Measurements from ENCODE around the gene FAM241A.

GRCh38 chr4:112168719-112169500, 23.7 kb downstream of the FAM241A start:
- TF ChIP-seq TGIF2 (CRISPR knock-in tag; IDR thresholded peaks at IDR 0.05) (no peak), HMGXB4 (CRISPR knock-in tag; IDR thresholded peaks at IDR 0.05; ENCODE audit: borderline replicate concordance in 1 of 2, low read depth in 1 of 2) (no peak), PHF8 (CRISPR knock-in tag; IDR thresholded peaks at IDR 0.05) (no peak), MXI1 (IDR thresholded peaks at IDR 0.05; ENCODE audit: borderline replicate concordance, low read depth, low read length) (no peak), CTCF (CRISPR knock-in tag; IDR thresholded peaks at IDR 0.05) (no peak)
- TF ChIP-seq, protein P1, sequence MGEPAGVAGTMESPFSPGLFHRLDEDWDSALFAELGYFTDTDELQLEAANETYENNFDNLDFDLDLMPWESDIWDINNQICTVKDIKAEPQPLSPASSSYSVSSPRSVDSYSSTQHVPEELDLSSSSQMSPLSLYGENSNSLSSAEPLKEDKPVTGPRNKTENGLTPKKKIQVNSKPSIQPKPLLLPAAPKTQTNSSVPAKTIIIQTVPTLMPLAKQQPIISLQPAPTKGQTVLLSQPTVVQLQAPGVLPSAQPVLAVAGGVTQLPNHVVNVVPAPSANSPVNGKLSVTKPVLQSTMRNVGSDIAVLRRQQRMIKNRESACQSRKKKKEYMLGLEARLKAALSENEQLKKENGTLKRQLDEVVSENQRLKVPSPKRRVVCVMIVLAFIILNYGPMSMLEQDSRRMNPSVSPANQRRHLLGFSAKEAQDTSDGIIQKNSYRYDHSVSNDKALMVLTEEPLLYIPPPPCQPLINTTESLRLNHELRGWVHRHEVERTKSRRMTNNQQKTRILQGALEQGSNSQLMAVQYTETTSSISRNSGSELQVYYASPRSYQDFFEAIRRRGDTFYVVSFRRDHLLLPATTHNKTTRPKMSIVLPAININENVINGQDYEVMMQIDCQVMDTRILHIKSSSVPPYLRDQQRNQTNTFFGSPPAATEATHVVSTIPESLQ (CRISPR knock-in tag; conservative IDR thresholded peaks at IDR 0.05), result no peak
- TF ChIP-seq, protein P2, sequence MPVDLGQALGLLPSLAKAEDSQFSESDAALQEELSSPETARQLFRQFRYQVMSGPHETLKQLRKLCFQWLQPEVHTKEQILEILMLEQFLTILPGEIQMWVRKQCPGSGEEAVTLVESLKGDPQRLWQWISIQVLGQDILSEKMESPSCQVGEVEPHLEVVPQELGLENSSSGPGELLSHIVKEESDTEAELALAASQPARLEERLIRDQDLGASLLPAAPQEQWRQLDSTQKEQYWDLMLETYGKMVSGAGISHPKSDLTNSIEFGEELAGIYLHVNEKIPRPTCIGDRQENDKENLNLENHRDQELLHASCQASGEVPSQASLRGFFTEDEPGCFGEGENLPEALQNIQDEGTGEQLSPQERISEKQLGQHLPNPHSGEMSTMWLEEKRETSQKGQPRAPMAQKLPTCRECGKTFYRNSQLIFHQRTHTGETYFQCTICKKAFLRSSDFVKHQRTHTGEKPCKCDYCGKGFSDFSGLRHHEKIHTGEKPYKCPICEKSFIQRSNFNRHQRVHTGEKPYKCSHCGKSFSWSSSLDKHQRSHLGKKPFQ (CRISPR knock-in tag; IDR thresholded peaks at IDR 0.05; ENCODE audit: insufficient replicate concordance), result no peak
- TF ChIP-seq, protein P3, sequence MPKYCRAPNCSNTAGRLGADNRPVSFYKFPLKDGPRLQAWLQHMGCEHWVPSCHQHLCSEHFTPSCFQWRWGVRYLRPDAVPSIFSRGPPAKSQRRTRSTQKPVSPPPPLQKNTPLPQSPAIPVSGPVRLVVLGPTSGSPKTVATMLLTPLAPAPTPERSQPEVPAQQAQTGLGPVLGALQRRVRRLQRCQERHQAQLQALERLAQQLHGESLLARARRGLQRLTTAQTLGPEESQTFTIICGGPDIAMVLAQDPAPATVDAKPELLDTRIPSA (CRISPR knock-in tag; IDR thresholded peaks at IDR 0.05; ENCODE audit: borderline replicate concordance), result no peak
- TF ChIP-seq, protein P4, sequence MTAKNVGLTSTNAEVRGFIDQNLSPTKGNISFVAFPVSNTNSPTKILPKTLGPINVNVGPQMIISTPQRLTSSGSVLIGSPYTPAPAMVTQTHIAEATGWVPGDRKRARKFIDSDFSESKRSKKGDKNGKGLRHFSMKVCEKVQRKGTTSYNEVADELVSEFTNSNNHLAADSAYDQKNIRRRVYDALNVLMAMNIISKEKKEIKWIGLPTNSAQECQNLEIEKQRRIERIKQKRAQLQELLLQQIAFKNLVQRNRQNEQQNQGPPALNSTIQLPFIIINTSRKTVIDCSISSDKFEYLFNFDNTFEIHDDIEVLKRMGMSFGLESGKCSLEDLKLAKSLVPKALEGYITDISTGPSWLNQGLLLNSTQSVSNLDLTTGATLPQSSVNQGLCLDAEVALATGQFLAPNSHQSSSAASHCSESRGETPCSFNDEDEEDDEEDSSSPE (CRISPR knock-in tag; IDR thresholded peaks at IDR 0.05), result no peak

Data from HepG2 (cell line).